Islet precursor cell (in vitro differentiated cells): ENCODE results near the gene BMERB1.
"Not testable (repeated sequence)": the region's sequence is repeated elsewhere in the genome, so short reads cannot be mapped to it uniquely, and the experiment has no call there.

Source experiments
- DNase-seq: peaks from one replicate; pipeline ENCODE4 v3.0.0-alpha.2; 2018

The BMERB1 gene

GRCh38 chr16:15434425-15435215, at the start of gene BMERB1:
Gene BMERB1, plus strand, starts transcription at chr16:15434588. Its CDS starts 66 bp downstream, at chr16:15434654.
- DNase-seq: peak; percentile 67

- not testable (repeated sequence) for DNase-seq
These were observed 46.3 kb upstream of the BMERB1 start for GRCh38 chr16:15388060-15388459.

- DNase-seq: not testable (repeated sequence)
These were observed 44.5 kb upstream of the BMERB1 start for GRCh38 chr16:15389916-15390315.

DNA sequence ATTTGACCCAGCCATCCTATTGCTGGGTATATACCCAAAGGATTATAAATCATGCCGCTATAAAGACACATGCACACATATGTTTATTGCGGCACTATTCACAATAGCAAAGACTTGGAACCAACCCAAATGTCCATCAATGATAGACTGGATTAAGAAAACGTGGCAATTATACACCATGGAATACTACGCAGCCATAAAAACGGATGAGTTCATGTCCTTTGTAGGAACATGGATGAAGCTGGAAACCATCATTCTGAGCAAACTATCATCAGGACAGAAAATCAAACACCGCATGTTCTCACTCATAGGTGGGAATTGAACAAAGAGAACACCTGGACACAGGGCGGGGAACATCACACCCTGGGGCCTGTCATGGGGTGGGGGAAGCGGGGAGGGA, 41.4 kb upstream of the BMERB1 start:
- DNase-seq: not testable (repeated sequence)

- DNase-seq: peak; percentile 66
These were observed 38.5 kb upstream of the BMERB1 start, which contains the start of gene MPV17L for GRCh38 chr16:15395631-15396508. Gene MPV17L, plus strand, starts transcription at chr16:15395754. Its CDS starts 144 bp downstream, at chr16:15395898.

GRCh38 chr16:15396509-15396829, 37.9 kb upstream of the BMERB1 start:
- not testable (repeated sequence) for DNase-seq

DNA sequence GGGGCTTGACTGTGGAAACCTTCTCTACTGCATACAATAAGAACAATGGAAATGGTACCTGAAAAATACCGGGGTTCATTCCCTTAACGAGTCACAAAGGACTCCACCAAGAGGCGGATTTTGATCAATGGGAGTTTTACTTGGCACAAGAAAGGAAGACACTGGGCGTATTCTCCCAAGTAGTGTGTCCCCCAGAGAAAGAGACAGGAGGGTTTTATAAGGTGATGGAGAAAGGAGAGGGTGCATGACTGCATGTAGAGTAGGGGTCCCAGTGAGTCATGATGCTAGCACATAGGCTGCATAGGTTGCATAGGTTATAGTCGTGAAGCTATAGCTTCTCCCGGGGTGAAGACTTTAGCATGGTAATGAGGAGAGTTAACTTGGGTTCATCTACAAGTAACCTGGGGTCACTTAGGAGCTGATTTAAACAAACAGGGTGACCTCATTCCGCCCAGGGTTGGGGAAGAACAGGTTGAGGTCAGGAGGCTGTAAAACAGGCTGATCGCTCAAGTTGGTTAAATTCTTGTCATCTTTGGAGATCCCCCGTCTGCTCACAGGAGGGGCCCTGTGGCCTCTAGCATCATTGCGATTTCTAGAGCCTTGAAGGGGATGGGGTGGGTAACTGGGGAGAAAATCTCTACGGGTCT, 37.3 kb upstream of the BMERB1 start:
- DNase-seq: no peak

- DNase-seq: no peak
These were observed 35.6 kb upstream of the BMERB1 start for GRCh38 chr16:15398618-15399316.

- no peak for DNase-seq
These were observed 35.1 kb upstream of the BMERB1 start for GRCh38 chr16:15399317-15399716.

- DNase-seq: not testable (repeated sequence)
These were observed 34.1 kb upstream of the BMERB1 start for GRCh38 chr16:15400314-15400713.

DNA sequence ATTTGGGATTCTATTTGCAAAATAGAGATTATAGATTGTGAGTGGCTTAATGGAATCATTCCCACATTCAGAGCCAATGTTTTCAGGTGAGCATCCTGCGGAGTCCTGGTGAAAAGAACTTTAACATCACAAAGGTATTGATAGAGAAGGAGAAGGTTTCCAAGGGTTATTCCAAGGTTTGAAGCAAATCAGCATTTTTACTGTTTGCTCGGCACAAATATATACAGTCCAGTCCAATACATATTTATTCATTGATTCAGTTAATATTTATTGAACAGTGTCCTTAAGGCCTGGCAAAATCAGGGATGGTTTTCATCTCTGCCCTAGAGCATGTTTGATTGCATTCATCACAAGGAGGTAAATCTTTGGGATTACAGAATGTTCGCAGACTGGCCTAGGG, 32.4 kb upstream of the BMERB1 start:
- no peak for DNase-seq

DNA sequence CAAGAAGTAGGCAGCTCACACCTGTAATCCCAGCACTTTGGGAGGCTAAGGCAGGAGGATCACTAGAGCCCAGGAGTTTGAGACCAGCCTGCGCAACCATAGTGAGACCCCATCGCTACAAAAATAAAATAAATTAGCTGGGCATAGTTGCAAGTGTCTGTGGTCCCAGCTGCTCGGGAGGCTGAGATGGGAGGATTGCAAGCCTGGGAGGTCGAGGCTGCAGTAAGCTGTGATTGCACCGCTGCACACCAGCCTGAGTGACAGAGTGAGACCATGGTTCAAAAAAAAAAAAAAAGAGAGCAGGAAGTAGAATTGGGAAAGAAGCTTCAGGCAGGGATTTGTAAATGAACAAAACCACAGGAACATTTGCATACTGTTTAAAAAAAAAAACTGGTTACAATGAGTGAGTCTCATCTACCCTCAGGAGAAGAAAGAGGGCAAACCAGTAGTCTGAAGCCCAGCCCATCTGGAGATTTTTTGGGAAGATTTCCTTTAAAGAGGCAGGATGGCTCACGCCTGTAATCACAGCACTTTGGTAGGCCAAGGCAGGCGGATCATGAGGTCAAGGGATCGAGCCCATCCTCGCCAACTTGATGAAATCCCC, 30.9 kb upstream of the BMERB1 start:
- DNase-seq: no peak

GRCh38 chr16:15404091-15404490, 30.3 kb upstream of the BMERB1 start:
- not testable (repeated sequence) for DNase-seq

- DNase-seq: no peak
These were observed 29.6 kb upstream of the BMERB1 start for GRCh38 chr16:15404792-15405191.

DNA sequence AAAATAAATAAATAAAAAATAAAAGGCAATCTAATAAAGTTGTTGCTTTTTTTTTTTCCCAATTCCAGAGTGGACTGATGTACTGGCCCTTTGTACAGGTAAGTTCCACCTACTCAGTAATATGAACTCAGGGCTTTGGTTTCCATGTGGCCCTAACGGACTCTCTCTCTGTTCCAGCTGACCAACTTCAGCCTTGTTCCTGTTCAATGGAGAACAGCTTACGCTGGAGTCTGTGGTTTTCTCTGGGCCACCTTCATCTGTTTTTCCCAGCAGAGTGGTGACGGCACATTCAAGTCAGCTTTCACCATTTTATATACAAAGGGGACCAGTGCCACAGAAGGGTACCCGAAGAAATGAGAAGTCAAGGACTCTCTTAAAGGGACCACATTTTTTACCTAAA, 26.6 kb upstream of the BMERB1 start:
- DNase-seq: not testable (repeated sequence)

DNA sequence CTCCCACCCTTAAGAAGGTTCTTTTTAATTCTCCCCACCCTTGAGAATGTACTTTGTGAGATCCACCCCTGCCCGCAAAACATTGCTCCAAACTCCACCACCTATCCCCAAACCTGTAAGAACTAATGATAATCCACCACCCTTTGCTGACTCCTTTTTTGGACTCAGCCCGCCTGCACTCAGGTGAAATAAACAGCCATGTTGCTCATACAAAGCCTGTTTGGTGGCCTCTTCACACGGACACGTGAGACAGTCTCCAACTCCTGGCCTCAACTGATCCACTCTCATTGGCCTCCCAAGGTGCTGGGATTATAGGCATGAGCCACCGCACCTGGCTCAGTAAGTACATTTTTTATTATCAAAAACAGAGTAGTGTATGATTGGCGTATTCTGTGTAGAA, 24.9 kb upstream of the BMERB1 start:
- DNase-seq: peak; percentile 19

DNA sequence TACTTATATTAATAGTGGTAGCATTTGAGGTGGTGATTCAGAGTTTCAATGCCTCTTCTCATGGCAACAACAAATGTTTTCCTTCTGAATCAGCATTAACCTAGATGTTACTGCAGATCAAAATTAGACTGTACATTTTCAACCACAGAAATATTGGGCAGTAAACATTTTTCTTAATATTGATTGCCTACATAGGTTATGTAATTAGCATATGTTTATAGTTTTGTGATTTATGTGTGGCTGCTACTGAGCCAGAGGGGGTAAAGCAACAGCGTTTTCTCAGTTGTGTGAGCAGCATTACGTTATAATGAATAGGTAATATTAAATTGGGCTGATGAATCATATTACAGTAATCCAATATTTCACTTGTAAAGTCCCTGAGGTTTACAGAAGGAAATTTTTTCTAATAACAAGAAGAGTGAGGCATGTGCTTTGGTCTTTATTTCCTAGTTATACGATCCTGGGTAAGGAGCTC, 18.8 kb upstream of the BMERB1 start:
- DNase-seq: no peak

GRCh38 chr16:15417197-15417596, 17.2 kb upstream of the BMERB1 start:
- DNase-seq: no peak

GRCh38 chr16:15418206-15418605, 16.2 kb upstream of the BMERB1 start:
- no peak for DNase-seq

- not testable (repeated sequence) for DNase-seq
These were observed 12.7 kb upstream of the BMERB1 start for GRCh38 chr16:15421696-15422095.

GRCh38 chr16:15422222-15422621, 12.2 kb upstream of the BMERB1 start:
- DNase-seq: no peak

DNA sequence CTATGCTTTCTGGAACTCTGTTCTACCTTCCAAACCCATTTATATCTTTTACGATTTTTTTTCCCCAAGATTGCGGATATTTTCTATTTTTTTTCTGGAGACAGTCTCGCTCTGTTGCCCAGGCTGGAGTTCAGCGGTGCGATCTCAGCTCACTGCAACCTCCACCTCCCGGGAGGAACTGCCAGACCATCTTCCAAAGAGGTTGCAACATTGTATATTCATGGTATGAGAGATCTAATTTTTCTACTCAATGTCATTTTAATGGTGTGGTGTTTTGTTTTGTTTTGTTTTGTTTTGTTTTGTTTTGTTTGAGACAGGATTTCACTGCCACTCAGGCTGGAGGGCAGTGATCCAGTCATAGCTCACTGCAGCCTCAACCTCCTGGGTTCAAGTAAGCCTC, 8.5 kb upstream of the BMERB1 start:
- no peak for DNase-seq
